Left ventricle myocardium inferior (tissue), 1 donor: ENCODE data around the gene DPPA3. TPM values are rescaled to one million over a fixed set of nuclear protein-coding genes. Genes with fewer than 3 reads are reported as not detected.
"Not testable (repeated sequence)": the region's sequence is repeated elsewhere in the genome, so short reads cannot be mapped to it uniquely, and the experiment has no call there.

Source experiments
- DNase-seq: peaks from one replicate; pipeline ENCODE4 v3.0.0-alpha.2; 2020
- H3K27ac ChIP-seq: fragments of 200-600 bp; replicated peaks from 2 replicates; pipeline ENCODE4 v1.8.0; 2021
- H3K27me3 ChIP-seq: fragments of 200-600 bp; 2 replicates; pipeline ENCODE4 v1.8.0; 2021; ENCODE audit warnings: low read depth
- H3K36me3 ChIP-seq: fragments of 200-600 bp; 2 replicates; pipeline ENCODE4 v1.8.0; 2021
- H3K4me1 ChIP-seq: fragments of 200-600 bp; 2 replicates; pipeline ENCODE4 v1.8.0; 2021
- H3K4me3 ChIP-seq: fragments of 200-600 bp; 2 replicates; pipeline ENCODE4 v1.8.0; 2021; ENCODE audit warnings: mild to moderate bottlenecking, moderate library complexity
- H3K9me3 ChIP-seq: fragments of 200-600 bp; replicated peaks from 2 replicates; pipeline ENCODE4 v1.8.0; 2021
- intact Hi-C: fragments of 100-400 bp; cut with micrococcal nuclease; formaldehyde crosslinking; loops from one replicate; pipeline ENCODE4 v1.11.0; 2022
- total RNA-seq: library from RNA; stranded (reverse); fragmentation: NEBNext Ultra II Directional; extraction: Animal tissue kit (Norgen Biotek cat#: 25700); gene quantifications from one replicate; pipeline ENCODE4 v1.2.1, GENCODE V29; 2021
- TF ChIP-seq, protein P1 (sequence below): fragments of 200-600 bp; IDR thresholded peaks from 2 replicates; pipeline ENCODE4 v1.8.0; 2021; ENCODE audit warnings: antibody characterized with exemption, mild to moderate bottlenecking, borderline replicate concordance
- donor health status: DM: no; HTN: yes; CAD: no; lungs with severe emphysema.

Gene DPPA3
- total RNA-seq, 1 donor from 2014 or later, result not detected

- intact Hi-C loops, result no loop called here
- Histone ChIP-seq H3K4me3 (no peak overlapping the region), H3K27ac (no peak overlapping the region), H3K27me3 (peaks cover 27% of the 10 kb centered on the region), H3K36me3 (no peaks in the 10 kb centered on the region), H3K4me1 (no peaks in the 10 kb centered on the region), H3K9me3 (no peaks in the 10 kb centered on the region)
- no peak for DNase-seq
- TF ChIP-seq, protein P1, sequence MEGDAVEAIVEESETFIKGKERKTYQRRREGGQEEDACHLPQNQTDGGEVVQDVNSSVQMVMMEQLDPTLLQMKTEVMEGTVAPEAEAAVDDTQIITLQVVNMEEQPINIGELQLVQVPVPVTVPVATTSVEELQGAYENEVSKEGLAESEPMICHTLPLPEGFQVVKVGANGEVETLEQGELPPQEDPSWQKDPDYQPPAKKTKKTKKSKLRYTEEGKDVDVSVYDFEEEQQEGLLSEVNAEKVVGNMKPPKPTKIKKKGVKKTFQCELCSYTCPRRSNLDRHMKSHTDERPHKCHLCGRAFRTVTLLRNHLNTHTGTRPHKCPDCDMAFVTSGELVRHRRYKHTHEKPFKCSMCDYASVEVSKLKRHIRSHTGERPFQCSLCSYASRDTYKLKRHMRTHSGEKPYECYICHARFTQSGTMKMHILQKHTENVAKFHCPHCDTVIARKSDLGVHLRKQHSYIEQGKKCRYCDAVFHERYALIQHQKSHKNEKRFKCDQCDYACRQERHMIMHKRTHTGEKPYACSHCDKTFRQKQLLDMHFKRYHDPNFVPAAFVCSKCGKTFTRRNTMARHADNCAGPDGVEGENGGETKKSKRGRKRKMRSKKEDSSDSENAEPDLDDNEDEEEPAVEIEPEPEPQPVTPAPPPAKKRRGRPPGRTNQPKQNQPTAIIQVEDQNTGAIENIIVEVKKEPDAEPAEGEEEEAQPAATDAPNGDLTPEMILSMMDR, result no peak
Observed at GRCh38 chr12:7751394-7751793, 40.2 kb downstream of the DPPA3 start.

DNA sequence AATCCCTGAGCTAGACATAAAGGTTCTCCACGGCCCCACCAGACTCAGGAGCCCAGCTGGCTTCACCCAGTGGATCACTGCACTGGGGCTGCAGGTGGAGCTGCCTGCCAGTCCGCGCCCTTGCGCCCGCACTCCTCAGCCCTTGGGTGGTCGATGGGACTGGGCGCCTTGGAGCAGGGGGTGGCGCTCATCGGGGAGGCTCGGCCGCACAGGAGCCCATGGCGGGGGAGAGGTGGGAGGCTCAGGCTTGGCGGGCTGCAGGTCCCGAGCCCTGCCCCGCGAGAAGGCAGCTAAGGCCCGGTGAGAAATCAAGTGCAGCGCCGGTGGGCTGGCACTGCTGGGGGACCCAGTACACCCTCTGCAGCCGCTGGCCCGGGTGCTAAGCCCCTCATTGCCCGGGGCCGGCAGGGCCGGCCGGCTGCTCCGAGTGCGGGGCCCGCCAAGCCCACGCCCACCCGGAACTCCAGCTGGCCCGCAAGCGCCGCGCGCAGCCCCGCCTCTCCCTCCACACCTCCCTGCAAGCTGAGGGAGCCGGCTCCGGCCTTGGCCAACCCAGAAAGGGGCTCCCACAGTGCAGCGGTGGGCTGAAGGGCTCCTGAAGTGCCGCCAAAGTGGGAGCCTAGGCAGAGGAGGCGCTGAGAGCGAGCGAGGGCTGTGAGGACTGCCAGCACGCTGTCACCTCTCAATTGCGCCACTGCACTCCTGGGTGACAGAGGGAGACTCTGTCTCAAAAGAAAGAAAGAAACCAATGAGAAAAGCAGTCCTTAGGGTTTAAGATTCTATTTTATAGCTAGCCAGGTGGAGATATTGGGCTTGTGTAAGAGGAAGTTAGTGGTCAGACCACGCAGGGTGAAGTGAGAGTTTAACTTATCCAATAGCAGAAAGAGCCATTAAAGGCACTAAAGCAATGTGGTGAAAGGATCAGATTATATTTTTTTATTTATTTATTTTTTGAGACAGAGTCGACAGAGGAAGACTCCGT lies 41.0 kb downstream of the DPPA3 start:
- intact Hi-C loops, H3K4me1 ChIP-seq, H3K27ac ChIP-seq, DNase-seq, H3K4me3 ChIP-seq, H3K36me3 ChIP-seq, H3K9me3 ChIP-seq: not testable (repeated sequence)
- peaks cover 34% of the 10 kb centered on the region for H3K27me3 ChIP-seq

GRCh38 chr12:7755668-7756067 lies 44.4 kb downstream of the DPPA3 start:
- H3K36me3 ChIP-seq, H3K27ac ChIP-seq, H3K4me1 ChIP-seq, intact Hi-C loops, H3K9me3 ChIP-seq, H3K4me3 ChIP-seq, DNase-seq: not testable (repeated sequence)
- peaks cover 27% of the 10 kb centered on the region for H3K27me3 ChIP-seq

- no peak overlapping the region for H3K4me3 ChIP-seq
- intact Hi-C loops, result no loop called here
- no peaks in the 10 kb centered on the region for H3K9me3 ChIP-seq
Observed at GRCh38 chr12:7756993-7757392, 45.8 kb downstream of the DPPA3 start.

DNA sequence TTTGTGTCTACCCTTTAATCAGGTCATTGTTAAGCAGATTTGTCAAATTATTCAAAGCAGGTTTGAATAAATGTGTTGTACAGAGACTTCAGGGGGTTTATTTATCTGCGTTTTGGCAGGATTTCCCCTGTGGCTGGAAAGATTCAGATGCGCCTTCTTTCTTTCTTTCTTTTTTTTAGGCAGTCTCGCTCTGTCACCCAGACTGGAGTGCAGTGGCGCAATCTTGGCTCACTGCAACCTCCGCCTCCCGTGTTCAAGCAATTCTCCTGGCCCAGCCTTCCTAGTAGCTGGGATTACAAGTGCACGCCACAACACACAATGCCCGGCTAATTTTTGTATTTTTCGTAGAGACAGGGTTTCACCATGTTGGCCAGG lies 47.5 kb downstream of the DPPA3 start:
- H3K4me1 ChIP-seq, result no peaks in the 10 kb centered on the region
- peaks cover 34% of the 10 kb centered on the region for H3K27me3 ChIP-seq
- H3K4me3 ChIP-seq, result no peak overlapping the region
- no peaks in the 10 kb centered on the region for H3K9me3 ChIP-seq
- DNase-seq, result no peak
- H3K27ac ChIP-seq, result no peak overlapping the region
- TF ChIP-seq, protein P1, result no peak
- intact Hi-C loops, result no loop called here
- no peaks in the 10 kb centered on the region for H3K36me3 ChIP-seq

More at GRCh38 chr12:7756993-7757392, 45.8 kb downstream of the DPPA3 start:
- TF ChIP-seq, protein P1, result no peak
- no peak for DNase-seq
- H3K27me3 ChIP-seq, result peaks cover 27% of the 10 kb centered on the region
- H3K27ac ChIP-seq, result no peak overlapping the region
- H3K4me1 ChIP-seq, result no peaks in the 10 kb centered on the region
- H3K36me3 ChIP-seq, result no peaks in the 10 kb centered on the region

Other genes with a start within 250 kb of the DPPA3 start
- 44.7 TPM for gene CD163, start 207.7 kb upstream of the DPPA3 start, total RNA-seq
- gene APOBEC1, start 45.5 kb upstream of the DPPA3 start, total RNA-seq, result not detected
- 0.19 TPM for gene GDF3, start 15.7 kb upstream of the DPPA3 start, total RNA-seq
- not detected for gene CLEC4C, start 35.9 kb downstream of the DPPA3 start, total RNA-seq
- not detected for gene NANOGNB, start 53.8 kb downstream of the DPPA3 start, total RNA-seq
- gene NANOG, start 78.0 kb downstream of the DPPA3 start, total RNA-seq, result not detected
- not detected for gene SLC2A14, start 161.5 kb downstream of the DPPA3 start, total RNA-seq
- 13.7 TPM for gene SLC2A3, start 224.8 kb downstream of the DPPA3 start, total RNA-seq